MCF 10A (cell line): Measurements from ENCODE around the gene TBKBP1. TPM values are rescaled to one million over a fixed set of nuclear protein-coding genes. Genes with fewer than 3 reads are reported as not detected.

Experiments used
- BruUV-seq: library from RNA; stranded (reverse); fragments of 400-500 nt; replicated peaks from 2 replicates; lab custom pipeline; 2021; lab: Mats Ljungman, UMichigan
- CTCF ChIA-PET: fragments of 300-600 bp; sonication (Branson Sonifier 250); formaldehyde crosslinking; extraction: SDS; loops from one replicate; lab custom pipeline; 2021; ENCODE audit warnings: antibody characterized with exemption, inconsistent platforms; lab: Yijun Ruan, JAX
- POLR2A ChIA-PET: fragments of 300-600, 350-650 bp; sonication (Branson Sonifier 250); formaldehyde crosslinking; extraction: SDS; loops from one replicate; lab custom pipeline; 2020; ENCODE audit warnings: antibody characterized with exemption, inconsistent platforms; lab: Yijun Ruan, JAX
- DNase-seq: peaks from one replicate; pipeline ENCODE4 v3.0.0-alpha.2; 2018; ENCODE audit not compliant: unreplicated experiment
- H3K27ac Mint-ChIP-seq: one replicate; pipeline ENCODE4 v1.8.0; 2022; ENCODE audit warnings: mild to moderate bottlenecking, low read depth, mixed read lengths; ENCODE audit not compliant: unreplicated experiment
- H3K27me3 Mint-ChIP-seq: one replicate; pipeline ENCODE4 v1.8.0; 2022; ENCODE audit warnings: mixed read lengths; ENCODE audit not compliant: insufficient read depth, unreplicated experiment
- H3K36me3 Mint-ChIP-seq: one replicate; pipeline ENCODE4 v1.8.0; 2022; ENCODE audit warnings: mild to moderate bottlenecking, moderate library complexity, mixed read lengths; ENCODE audit not compliant: insufficient read depth, unreplicated experiment
- H3K4me1 Mint-ChIP-seq: one replicate; pipeline ENCODE4 v1.8.0; 2022; ENCODE audit warnings: mixed read lengths; ENCODE audit not compliant: insufficient read depth, unreplicated experiment
- H3K4me3 Mint-ChIP-seq: one replicate; pipeline ENCODE4 v1.8.0; 2022; ENCODE audit warnings: mild to moderate bottlenecking, moderate library complexity, mixed read lengths; ENCODE audit not compliant: unreplicated experiment
- H3K9me3 Mint-ChIP-seq: one replicate; pipeline ENCODE4 v1.8.0; 2022; ENCODE audit warnings: mixed read lengths; ENCODE audit not compliant: unreplicated experiment
- CTCF ChIP-seq: fragments of 200-600 bp; IDR thresholded peaks from one replicate; pipeline ENCODE4 v1.8.0; 2022; ENCODE audit warnings: antibody characterized with exemption, mild to moderate bottlenecking; ENCODE audit not compliant: unreplicated experiment
- intact Hi-C: fragments of 100-400 bp; cut with micrococcal nuclease; formaldehyde crosslinking; loops from 2 replicates; pipeline ENCODE4 v1.14.1; 2022
- total RNA-seq: library from RNA; stranded (reverse); gene quantifications from 2 replicates; pipeline ENCODE4 v1.2.3, GENCODE V29; 2022

The TBKBP1 gene
- total RNA-seq, 1 experiment from 2014 or later: 0.40 TPM

GRCh38 chr17:47663912-47664623, 29.9 kb upstream of the TBKBP1 start:
- Mint-ChIP-seq H3K4me1 (peaks cover 14% of the 10 kb centered on the region), H3K36me3 (peaks cover 98% of the 10 kb centered on the region), H3K27ac (no peak overlapping the region), H3K27me3 (no peaks in the 10 kb centered on the region), H3K9me3 (no peaks in the 10 kb centered on the region), H3K4me3 (no peak overlapping the region)
- no TSS peak for BruUV-seq
- ChIA-PET POLR2A (interaction anchor here (0.7 to 2.9 kb wide), 5 partner anchors 8 to 146 kb away, joined by 4 to 25 read pairs (median 5); partner anchors contain the start of gene KPNB1), CTCF (interaction anchor here (0.6 to 3.9 kb wide), 12 partner anchors 10 to 435 kb away, joined by 3 to 28 read pairs (median 6); no protein-coding TSS in a partner anchor)
- intact Hi-C loops: no loop called here
- peak; percentile 47 for TF ChIP-seq CTCF
- peak; percentile 64 for DNase-seq

GRCh38 chr17:47664624-47664941, 29.4 kb upstream of the TBKBP1 start:
- TF ChIP-seq CTCF: no peak
- Mint-ChIP-seq H3K4me3 (no peak overlapping the region), H3K27ac (no peak overlapping the region)

GRCh38 chr17:47665655-47666054, 28.3 kb upstream of the TBKBP1 start:
- peak; percentile 59 for DNase-seq
- Mint-ChIP-seq H3K27ac (peak overlapping the region; percentile 79), H3K9me3 (no peaks in the 10 kb centered on the region), H3K36me3 (peaks cover 98% of the 10 kb centered on the region), H3K27me3 (no peaks in the 10 kb centered on the region), H3K4me3 (no peak overlapping the region), H3K4me1 (peaks cover 14% of the 10 kb centered on the region)
- CTCF ChIA-PET: interaction anchor here (0.6 to 3.9 kb wide), 8 partner anchors 9 to 459 kb away, joined by 3 to 28 read pairs (median 6); no protein-coding TSS in a partner anchor
- POLR2A ChIA-PET: interaction anchor here (0.6 to 2.9 kb wide), 8 partner anchors 9 to 281 kb away, joined by 3 to 25 read pairs (median 4); partner anchors contain the start of genes KPNB1 and SP2
- intact Hi-C loops: no loop called here
- TF ChIP-seq CTCF: no peak
- BruUV-seq: no TSS peak

More at GRCh38 chr17:47664624-47664941, 29.4 kb upstream of the TBKBP1 start:
- CTCF ChIA-PET: interaction anchor here (0.6 to 3.9 kb wide), 11 partner anchors 8 to 435 kb away, joined by 3 to 28 read pairs (median 5); no protein-coding TSS in a partner anchor
- Mint-ChIP-seq H3K27me3 (no peaks in the 10 kb centered on the region), H3K9me3 (no peaks in the 10 kb centered on the region), H3K4me1 (peaks cover 14% of the 10 kb centered on the region), H3K36me3 (peaks cover 98% of the 10 kb centered on the region)
- BruUV-seq: no TSS peak
- no peak for DNase-seq
- POLR2A ChIA-PET: interaction anchor here (1.0 to 2.9 kb wide), 6 partner anchors 10 to 137 kb away, joined by 3 to 25 read pairs (median 6); partner anchors contain the start of gene KPNB1
- intact Hi-C loops: no loop called here

GRCh38 chr17:47669081-47669480, 24.9 kb upstream of the TBKBP1 start:
- intact Hi-C loops: no loop called here
- BruUV-seq: no TSS peak
- Mint-ChIP-seq H3K27me3 (no peaks in the 10 kb centered on the region), H3K4me3 (no peak overlapping the region), H3K27ac (peak overlapping the region; percentile 0), H3K4me1 (peaks cover 12% of the 10 kb centered on the region), H3K36me3 (peaks cover 100% of the 10 kb centered on the region), H3K9me3 (no peaks in the 10 kb centered on the region)
- CTCF ChIA-PET: interaction anchor here (1.2 to 1.6 kb wide), 2 partner anchors 19 to 63 kb away, joined by 3 to 5 read pairs; no protein-coding TSS in a partner anchor
- POLR2A ChIA-PET: interaction anchor here (1.8 kb wide), 1 partner anchor 19 kb away, joined by 8 read pairs; the partner anchor contains the start of gene KPNB1
- DNase-seq: no peak
- TF ChIP-seq CTCF: no peak
